Peyer's patch (tissue), 4 donors: ENCODE results near the gene KIF11.

Source experiments
- POLR2A ChIP-seq, 2 donors: fragments of 450-650 bp; IDR thresholded peaks; one replicate each; pipeline ENCODE4 v1.5.1; 2017; ENCODE audit warnings: antibody characterized with exemption in 2 of 2, mild to moderate bottlenecking in 2 of 2, moderate library complexity in 2 of 2
- TF ChIP-seq, protein P1 (sequence below), 6 experiments: fragments of 450-650 bp in 4 of 6; fragments of 200-600 bp in 2 of 6; sonication (generic) in 1 of 6; IDR thresholded peaks; one replicate each; pipeline ENCODE4 v1.5.1; 2017 to 2019; ENCODE audit warnings: antibody characterized with exemption in 6 of 6, mild to moderate bottlenecking in 3 of 6, moderate library complexity in 1 of 6

GRCh38 chr10:92692080-92692671, 99.2 kb downstream of the KIF11 start:
- TF ChIP-seq, protein P1, sequence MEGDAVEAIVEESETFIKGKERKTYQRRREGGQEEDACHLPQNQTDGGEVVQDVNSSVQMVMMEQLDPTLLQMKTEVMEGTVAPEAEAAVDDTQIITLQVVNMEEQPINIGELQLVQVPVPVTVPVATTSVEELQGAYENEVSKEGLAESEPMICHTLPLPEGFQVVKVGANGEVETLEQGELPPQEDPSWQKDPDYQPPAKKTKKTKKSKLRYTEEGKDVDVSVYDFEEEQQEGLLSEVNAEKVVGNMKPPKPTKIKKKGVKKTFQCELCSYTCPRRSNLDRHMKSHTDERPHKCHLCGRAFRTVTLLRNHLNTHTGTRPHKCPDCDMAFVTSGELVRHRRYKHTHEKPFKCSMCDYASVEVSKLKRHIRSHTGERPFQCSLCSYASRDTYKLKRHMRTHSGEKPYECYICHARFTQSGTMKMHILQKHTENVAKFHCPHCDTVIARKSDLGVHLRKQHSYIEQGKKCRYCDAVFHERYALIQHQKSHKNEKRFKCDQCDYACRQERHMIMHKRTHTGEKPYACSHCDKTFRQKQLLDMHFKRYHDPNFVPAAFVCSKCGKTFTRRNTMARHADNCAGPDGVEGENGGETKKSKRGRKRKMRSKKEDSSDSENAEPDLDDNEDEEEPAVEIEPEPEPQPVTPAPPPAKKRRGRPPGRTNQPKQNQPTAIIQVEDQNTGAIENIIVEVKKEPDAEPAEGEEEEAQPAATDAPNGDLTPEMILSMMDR (IDR thresholded peaks at IDR 0.05): no peak
- no peak for TF ChIP-seq POLR2A (IDR thresholded peaks at IDR 0.05)
